Prostate gland (tissue), 2 donors: ENCODE measurements around the gene AHCYL2. TPM values are rescaled to one million over a fixed set of nuclear protein-coding genes. Genes with fewer than 3 reads are reported as not detected.

ENCODE experiments used
- DNase-seq: peaks from one replicate; pipeline ENCODE4 v3.0.0-alpha.2; 2019; ENCODE audit warnings: low spot score
- H3K27ac ChIP-seq, 2 donors: fragments of 200-600 bp; sonication (generic); 2 replicates each; pipeline ENCODE4 v1.5.1; 2017 to 2019
- H3K27me3 ChIP-seq: fragments of 200-600 bp; sonication (generic); replicated peaks from 2 replicates; pipeline ENCODE4 v1.5.1; 2019; ENCODE audit not compliant: insufficient read depth
- H3K36me3 ChIP-seq, 2 donors: fragments of 200-600 bp; sonication (generic); 1 replicate in 1 of 2; 2 replicates in 1 of 2; pipeline versions ENCODE4 v1.5.1 to v1.8.1; 2017 to 2019
- H3K4me1 ChIP-seq: fragments of 200-600 bp; sonication (generic); replicated peaks from 2 replicates; pipeline ENCODE4 v1.5.1; 2019
- H3K4me3 ChIP-seq, 2 donors: fragments of 200-600 bp; sonication (generic); 2 replicates each; pipeline ENCODE4 v1.5.1; 2017 to 2019
- H3K9me3 ChIP-seq: fragments of 200-600 bp; sonication (generic); 2 replicates; pipeline ENCODE4 v1.5.1; 2017
- CTCF ChIP-seq, 4 experiments: fragments of 200-600 bp in 2 of 4; fragments of 450-650 bp in 2 of 4; sonication (generic) in 2 of 4; IDR thresholded peaks; 1 replicate in 3 of 4; 2 replicates in 1 of 4; pipeline ENCODE4 v1.5.1; 2016 to 2019; ENCODE audit warnings: antibody characterized with exemption in 4 of 4, mild to moderate bottlenecking in 2 of 4, moderate library complexity in 2 of 4
- POLR2A ChIP-seq: fragments of 450-650 bp; IDR thresholded peaks from one replicate; pipeline ENCODE4 v1.6.1; 2016; ENCODE audit warnings: antibody characterized with exemption, mild to moderate bottlenecking
- POLR2AphosphoS5 ChIP-seq: sonication (generic); formaldehyde crosslinking; IDR thresholded peaks from one replicate; pipeline ENCODE4 v1.6.1; 2017; ENCODE audit warnings: antibody characterized with exemption
- WGBS: methylation state at CpG from one replicate; pipeline ENCODE4 v1.1.5; 2018; 5-methylcytosine and 5-hydroxymethylcytosine counted together
- intact Hi-C: fragments of 100-400 bp; cut with DNase I; formaldehyde crosslinking; loops from one replicate; pipeline ENCODE4 v1.14.2; 2022
- total RNA-seq, 2 donors: library from RNA; depleted of rRNA; stranded (reverse); fragments of >200 nt; gene quantifications; one replicate each; pipeline ENCODE4 v1.1.0, GENCODE V29; 2016

The AHCYL2 gene
- total RNA-seq, 2 donors from 2014 or later, result 15.2 to 38.3 TPM

GRCh38 chr7:129394101-129394500 lies 169.3 kb downstream of the AHCYL2 start:
- H3K4me3 ChIP-seq, result no peak overlapping the region
- no peak overlapping the region for H3K27ac ChIP-seq
- H3K36me3 ChIP-seq, result no peaks in the 10 kb centered on the region
- H3K9me3 ChIP-seq, result no peaks in the 10 kb centered on the region
- no peaks in the 10 kb centered on the region for H3K4me1 ChIP-seq
- H3K27me3 ChIP-seq, result no peaks in the 10 kb centered on the region
- no peak for DNase-seq
- intact Hi-C loops, result no loop called here
- WGBS, result 79% methylated on average over 4 of the region's 4 CpGs
- no peak for TF ChIP-seq POLR2A
- TF ChIP-seq POLR2AphosphoS5, result no peak
- TF ChIP-seq CTCF (IDR thresholded peaks at IDR 0.05), result no peak

GRCh38 chr7:129394982-129395914 lies 170.4 kb downstream of the AHCYL2 start:
- DNase-seq, result no peak
- WGBS, result 88% methylated on average over 4 of the region's 4 CpGs
- no peaks in the 10 kb centered on the region for H3K9me3 ChIP-seq
- H3K36me3 ChIP-seq, result no peaks in the 10 kb centered on the region
- intact Hi-C loops, result no loop called here
- no peak overlapping the region for H3K4me3 ChIP-seq
- no peaks in the 10 kb centered on the region for H3K4me1 ChIP-seq
- no peak overlapping the region for H3K27ac ChIP-seq
- no peaks in the 10 kb centered on the region for H3K27me3 ChIP-seq
- TF ChIP-seq POLR2A, result no peak

- H3K27me3 ChIP-seq, result no peaks in the 10 kb centered on the region
- 94% methylated on average over 1 of the region's 1 CpG for WGBS
- no peaks in the 10 kb centered on the region for H3K4me1 ChIP-seq
- no peak for TF ChIP-seq POLR2AphosphoS5
- TF ChIP-seq CTCF (IDR thresholded peaks at IDR 0.05), result no peak
- no peak for TF ChIP-seq POLR2A
- H3K36me3 ChIP-seq, result no peaks in the 10 kb centered on the region
- H3K4me3 ChIP-seq, result no peak overlapping the region
- intact Hi-C loops, result no loop called here
- no peak for DNase-seq
- H3K9me3 ChIP-seq, result no peaks in the 10 kb centered on the region
- H3K27ac ChIP-seq, result no peak overlapping the region
Observed at GRCh38 chr7:129401228-129401966, 176.6 kb downstream of the AHCYL2 start.

GRCh38 chr7:129401967-129402860 lies 177.4 kb downstream of the AHCYL2 start:
- 83% methylated on average over 3 of the region's 3 CpGs for WGBS

More at GRCh38 chr7:129401967-129402860, 177.4 kb downstream of the AHCYL2 start:
- Histone ChIP-seq H3K27ac (no peak overlapping the region), H3K36me3 (no peaks in the 10 kb centered on the region), H3K4me3 (no peak overlapping the region), H3K9me3 (no peaks in the 10 kb centered on the region), H3K4me1 (no peaks in the 10 kb centered on the region), H3K27me3 (no peaks in the 10 kb centered on the region)
- TF ChIP-seq POLR2A (no peak), CTCF (IDR thresholded peaks at IDR 0.05) (no peak), POLR2AphosphoS5 (no peak)
- DNase-seq, result no peak
- intact Hi-C loops, result no loop called here
